Parathyroid adenoma (tissue), 2 donors: ENCODE results near the gene FAM110D.

ENCODE experiments used
- H2AFZ ChIP-seq: fragments of 300-600 bp; sonication (generic); one replicate; pipeline ENCODE4 v1.7.0; 2017; ENCODE audit warnings: antibody characterized with exemption, mild to moderate bottlenecking
- H3K27ac ChIP-seq: fragments of 300-600 bp; sonication (generic); one replicate; pipeline ENCODE4 v1.7.0; 2017
- H3K27me3 ChIP-seq: fragments of 300-600 bp; sonication (generic); one replicate; pipeline ENCODE4 v1.7.0; 2017; ENCODE audit warnings: low read length; ENCODE audit not compliant: control insufficient read depth, insufficient read depth
- H3K36me3 ChIP-seq: fragments of 300-600 bp; sonication (generic); one replicate; pipeline ENCODE4 v1.7.0; 2017; ENCODE audit warnings: low read length; ENCODE audit not compliant: control insufficient read depth, insufficient read depth
- H3K4me1 ChIP-seq: fragments of 300-600 bp; sonication (generic); one replicate; pipeline ENCODE4 v1.7.0; 2017; ENCODE audit warnings: control low read depth
- H3K4me2 ChIP-seq: fragments of 300-600 bp; sonication (generic); one replicate; pipeline ENCODE4 v1.7.0; 2017; ENCODE audit warnings: low read length
- H3K4me3 ChIP-seq: fragments of 300-600 bp; sonication (generic); one replicate; pipeline ENCODE4 v1.7.0; 2017; ENCODE audit warnings: low read depth, low read length
- H3K79me2 ChIP-seq: fragments of 300-600 bp; sonication (generic); one replicate; pipeline ENCODE4 v1.7.0; 2017; ENCODE audit warnings: control low read depth
- H3K9ac ChIP-seq: fragments of 300-600 bp; sonication (generic); one replicate; pipeline ENCODE4 v1.7.0; 2017; ENCODE audit warnings: mild to moderate bottlenecking
- H3K9me3 ChIP-seq: fragments of 300-600 bp; sonication (generic); one replicate; pipeline ENCODE4 v1.7.0; 2017; ENCODE audit warnings: low read length; ENCODE audit not compliant: control insufficient read depth
- CTCF ChIP-seq: fragments of 300-600 bp; sonication (generic); IDR thresholded peaks from one replicate; pipeline ENCODE4 v1.7.0; 2017; ENCODE audit warnings: antibody characterized with exemption, mild to moderate bottlenecking
- donor health status: primary hyperparathyroidism.

Gene FAM110D

GRCh38 chr1:26168410-26169197 lies 9.7 kb downstream of the FAM110D start, which contains the start of gene C1orf232:
C1orf232 (minus strand) TSS chr1:26168963; CDS start chr1:26168499, 464 bp downstream.
- H3K4me2 ChIP-seq = peak within 1 kb of the TSS; percentile 99
- TF ChIP-seq CTCF = no peak
- peak within 1 kb of the TSS; percentile 87 for H2AFZ ChIP-seq
- H3K27ac ChIP-seq = peak within 1 kb of the TSS; percentile 78
- H3K36me3 ChIP-seq = no peaks in the 10 kb centered on the region
- peak within 1 kb of the TSS; percentile 93 for H3K4me3 ChIP-seq
- H3K27me3 ChIP-seq = no peaks in the 10 kb centered on the region
- H3K79me2 ChIP-seq = no peaks in the 10 kb centered on the region
- no peak within 1 kb of the TSS for H3K9ac ChIP-seq
- no peaks in the 10 kb centered on the region for H3K9me3 ChIP-seq
- H3K4me1 ChIP-seq = peaks cover 13% of the 10 kb centered on the region

GRCh38 chr1:26169198-26169554 lies 10.3 kb downstream of the FAM110D start:
- H3K36me3 ChIP-seq = no peaks in the 10 kb centered on the region
- H3K27ac ChIP-seq = peak overlapping the region; percentile 78
- no peak for TF ChIP-seq CTCF
- H3K4me3 ChIP-seq = peak overlapping the region; percentile 93
- H3K27me3 ChIP-seq = no peaks in the 10 kb centered on the region
- H3K9ac ChIP-seq = no peak overlapping the region
- no peaks in the 10 kb centered on the region for H3K79me2 ChIP-seq
- peak overlapping the region; percentile 99 for H3K4me2 ChIP-seq
- H2AFZ ChIP-seq = peak overlapping the region; percentile 87
- peaks cover 13% of the 10 kb centered on the region for H3K4me1 ChIP-seq
- no peaks in the 10 kb centered on the region for H3K9me3 ChIP-seq

GRCh38 chr1:26169669-26170471 lies 11.0 kb downstream of the FAM110D start, which contains the start of gene ZNF593:
ZNF593 (plus strand) TSS chr1:26169908; CDS start chr1:26169984, 76 bp downstream.
- H3K9ac ChIP-seq = no peak within 1 kb of the TSS
- H3K27ac ChIP-seq = peak within 1 kb of the TSS; percentile 78
- peak within 1 kb of the TSS; percentile 99 for H3K4me2 ChIP-seq
- peaks cover 13% of the 10 kb centered on the region for H3K4me1 ChIP-seq
- peak within 1 kb of the TSS; percentile 93 for H3K4me3 ChIP-seq
- H3K9me3 ChIP-seq = no peaks in the 10 kb centered on the region
- peak; percentile 81 for TF ChIP-seq CTCF
- no peaks in the 10 kb centered on the region for H3K79me2 ChIP-seq
- peak within 1 kb of the TSS; percentile 87 for H2AFZ ChIP-seq
- no peaks in the 10 kb centered on the region for H3K36me3 ChIP-seq
- no peaks in the 10 kb centered on the region for H3K27me3 ChIP-seq

DNA sequence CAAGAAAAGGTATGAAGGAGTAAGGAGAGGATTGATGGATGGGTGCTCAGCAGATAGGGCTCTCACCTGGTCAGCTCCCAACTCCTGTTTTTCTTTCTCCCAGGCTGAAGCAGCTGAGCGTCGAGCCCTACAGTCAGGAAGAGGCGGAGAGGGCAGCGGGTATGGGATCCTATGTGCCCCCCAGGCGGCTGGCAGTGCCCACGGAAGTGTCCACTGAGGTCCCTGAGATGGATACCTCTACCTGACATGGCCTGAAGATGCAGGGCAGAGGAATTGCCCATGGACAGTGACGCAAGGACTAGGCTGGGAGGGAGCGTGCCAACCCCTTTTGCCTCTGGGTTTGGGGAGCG lies 11.6 kb downstream of the FAM110D start:
- Histone ChIP-seq H3K36me3 (no peaks in the 10 kb centered on the region), H2AFZ (peak overlapping the region; percentile 87), H3K9ac (no peak overlapping the region), H3K9me3 (no peaks in the 10 kb centered on the region), H3K4me3 (peak overlapping the region; percentile 93), H3K4me2 (peak overlapping the region; percentile 99), H3K4me1 (peaks cover 13% of the 10 kb centered on the region), H3K27me3 (no peaks in the 10 kb centered on the region), H3K79me2 (no peaks in the 10 kb centered on the region), H3K27ac (peak overlapping the region; percentile 78)
- no peak for TF ChIP-seq CTCF
